HepG2 (cell line): ENCODE measurements around the gene FBXW12. TPM values are rescaled to one million over a fixed set of nuclear protein-coding genes. Genes with fewer than 3 reads are reported as not detected.

ENCODE experiments used
- ATAC-seq: fragments of 200-7000 bp; cut with Tn5 transposase; 3 replicates; pipeline ENCODE4 v1.9.1; 2020; ENCODE audit warnings: mild to moderate bottlenecking, moderate library complexity
- BruUV-seq: library from RNA; stranded (reverse); fragments of 400-500 nt; replicated peaks from 2 replicates; lab custom pipeline; 2021; lab: Mats Ljungman, UMichigan
- CTCF ChIA-PET: fragments of 300-600 bp; formaldehyde crosslinking; extraction: SDS; loops from one replicate; lab custom pipeline; 2021; ENCODE audit warnings: low total read pairs, inconsistent platforms, low intra/inter-chr PET ratio; lab: Yijun Ruan, JAX
- POLR2A ChIA-PET: fragments of 350-600 bp; sonication (Branson Sonifier 250); formaldehyde crosslinking; loops from one replicate; lab custom pipeline; 2020; ENCODE audit warnings: antibody characterized with exemption, inconsistent platforms; lab: Yijun Ruan, JAX
- DNase-seq: peaks from one replicate; pipeline ENCODE4 v3.0.0-alpha.2; 2015; ENCODE audit warnings: low spot score
- FAIRE-seq: peaks from 3 replicates; lab custom pipeline; 2011; peaks lifted over from hg19 to GRCh38; lab: Jason Lieb, UNC
- H2AFZ ChIP-seq: one replicate; pipeline ENCODE4 v1.6.1; 2011; ENCODE audit warnings: low read length, inconsistent platforms
- H3K27ac ChIP-seq: fragments of 300-600 bp; 3 replicates; pipeline ENCODE4 v1.8.0; 2011; ENCODE audit warnings: mixed run types, mild to moderate bottlenecking, mixed read lengths, low read length, inconsistent platforms; ENCODE audit not compliant: insufficient read depth; ENCODE audit errors: extremely low read length
- H3K27me3 ChIP-seq, 2 experiments: fragments of 200-600 bp in 1 of 2; 2 replicates in 1 of 2; 3 replicates in 1 of 2; pipeline versions ENCODE4 v1.6.0 to v1.8.0; 2011; ENCODE audit warnings: low read length in 2 of 2, mild to moderate bottlenecking in 2 of 2, moderate library complexity in 2 of 2, inconsistent platforms in 1 of 2; ENCODE audit not compliant: insufficient read depth in 2 of 2, control insufficient read depth in 1 of 2
- H3K36me3 ChIP-seq, 2 experiments: fragments of 200-600 bp in 1 of 2; replicated peaks in 1 of 2; 2 replicates in 1 of 2; 3 replicates in 1 of 2; pipeline versions ENCODE4 v1.5.1 to v1.8.0; 2011; ENCODE audit warnings: low read length in 2 of 2, inconsistent platforms in 1 of 2; ENCODE audit not compliant: insufficient read depth in 2 of 2, control insufficient read depth in 1 of 2
- H3K4me1 ChIP-seq: 2 replicates; pipeline ENCODE4 v1.5.1; 2012; ENCODE audit warnings: low read length, inconsistent platforms; ENCODE audit not compliant: insufficient read depth
- H3K4me2 ChIP-seq: 2 replicates; pipeline ENCODE4 v1.6.0; 2011; ENCODE audit warnings: low read depth, low read length, inconsistent platforms
- H3K4me3 ChIP-seq, 3 experiments: fragments of 200-600 bp in 1 of 3; sonication (generic), shearing (Covaris generic) in 1 of 3; replicated peaks in 1 of 3; 2 replicates each; pipeline ENCODE4 v1.5.1; 2011 to 2016; ENCODE audit warnings: low read length in 3 of 3, inconsistent platforms in 2 of 3, low read depth in 2 of 3, mild to moderate bottlenecking in 2 of 3, control low read depth in 1 of 3, mixed read lengths in 1 of 3; ENCODE audit not compliant: insufficient read depth in 1 of 3
- H3K79me2 ChIP-seq: one replicate; pipeline ENCODE4 v1.6.1; 2011; ENCODE audit warnings: low read length, inconsistent platforms; ENCODE audit not compliant: insufficient read depth
- H3K9ac ChIP-seq: 2 replicates; pipeline ENCODE4 v1.6.0; 2011; ENCODE audit warnings: mild to moderate bottlenecking, low read depth, low read length, inconsistent platforms; ENCODE audit not compliant: insufficient read depth
- H3K9me3 ChIP-seq: 2 replicates; pipeline ENCODE4 v1.5.1; 2012; ENCODE audit warnings: mild to moderate bottlenecking, low read length
- H4K20me1 ChIP-seq: 2 replicates; pipeline ENCODE4 v1.6.0; 2011; ENCODE audit warnings: inconsistent platforms, mild to moderate bottlenecking, low read length, moderate library complexity; ENCODE audit not compliant: insufficient read depth
- ARID5B ChIP-seq: IDR thresholded peaks from 2 replicates; pipeline ENCODE4 v1.4.0; 2020; ENCODE audit warnings: mild to moderate bottlenecking, missing genetic modification reagents
- ATF7-NPFF ChIP-seq: sonication (generic); formaldehyde crosslinking; IDR thresholded peaks from 2 replicates; pipeline ENCODE4 v1.8.1; 2023; ENCODE audit warnings: mild to moderate bottlenecking, low read depth, missing genetic modification reagents, moderate library complexity
- BRCA1 ChIP-seq: sonication (generic); formaldehyde crosslinking; IDR thresholded peaks from 2 replicates; pipeline ENCODE4 v1.4.0; 2020; ENCODE audit warnings: missing genetic modification reagents
- FOXP4 ChIP-seq: sonication (generic); formaldehyde crosslinking; IDR thresholded peaks from 2 replicates; pipeline ENCODE4 v1.4.0; 2020; ENCODE audit warnings: missing genetic modification reagents
- GMEB2 ChIP-seq: IDR thresholded peaks from 2 replicates; pipeline ENCODE4 v1.6.1; 2016; ENCODE audit warnings: missing biosample characterization, missing genetic modification reagents, low read depth
- NFATC3 ChIP-seq: sonication (generic); formaldehyde crosslinking; IDR thresholded peaks from 2 replicates; pipeline ENCODE4 v1.5.1; 2020; ENCODE audit warnings: mild to moderate bottlenecking, missing genetic modification reagents
- PCBP2 ChIP-seq: fragments of 200-400 bp; formaldehyde crosslinking; optimal IDR thresholded peaks from 2 replicates; pipeline ENCODE3; 2018; ENCODE audit warnings: low read length, low read depth; ENCODE audit not compliant: poor library complexity, severe bottlenecking
- REXO4 ChIP-seq: sonication (generic); formaldehyde crosslinking; IDR thresholded peaks from 2 replicates; pipeline ENCODE4 v1.8.0; 2022; ENCODE audit warnings: missing genetic modification reagents, mild to moderate bottlenecking, borderline replicate concordance
- TGIF2 ChIP-seq: IDR thresholded peaks from 2 replicates; pipeline ENCODE4 v1.6.1; 2016; ENCODE audit warnings: control low read depth, missing compliant biosample characterization
- ZNF274 ChIP-seq: sonication (generic); formaldehyde crosslinking; IDR thresholded peaks from 2 replicates; pipeline ENCODE4 v1.5.1; 2020; ENCODE audit warnings: mild to moderate bottlenecking, missing genetic modification reagents
- ZNF512 ChIP-seq: sonication (generic); formaldehyde crosslinking; IDR thresholded peaks from 2 replicates; pipeline ENCODE4 v1.4.0; 2020; ENCODE audit warnings: mild to moderate bottlenecking, missing genetic modification reagents
- ZSCAN12 ChIP-seq: sonication (generic); formaldehyde crosslinking; IDR thresholded peaks from 2 replicates; pipeline ENCODE4 v1.9.0; 2021; ENCODE audit warnings: mild to moderate bottlenecking, missing genetic modification reagents
- WGBS: methylation state at CpG from one replicate; pipeline ENCODE4 v1.1.6; 2017; ENCODE audit warnings: low lambda C conversion rate; 5-methylcytosine and 5-hydroxymethylcytosine counted together
- in situ Hi-C: cut with HindIII; loops from 2 replicates; pipeline ENCODE4 v1.10.0; 2017; ENCODE audit warnings: low pct_unique_long_range_greater_than_20kb; ENCODE audit not compliant: extremely low pct_ligation_motif_present
- intact Hi-C: fragments of 100-400 bp; cut with micrococcal nuclease; formaldehyde crosslinking; loops from one replicate; pipeline ENCODE4 v1.10.0; 2022; ENCODE audit not compliant: unreplicated experiment
- polyA plus RNA-seq, 8 experiments: library from polyadenylated mRNA; depleted of rRNA in 3 of 8; stranded (reverse) in 7 of 8; unstranded in 1 of 8; fragments of >200 nt; fragmentation: Illumina TruSeq in 4 of 8; extraction: Trizol in 4 of 8; gene quantifications; 2 replicates each; pipeline versions ENCODE4 v1.2.1 to v1.2.3, GENCODE V29; 2011 to 2016; ENCODE audit warnings: low read depth in 4 of 8, missing spikeins in 1 of 8, mixed read lengths in 1 of 8; ENCODE audit not compliant: insufficient read depth in 1 of 8
- total RNA-seq, 5 experiments: library from RNA; depleted of rRNA; stranded (reverse); fragments of >200 nt; fragmentation: Illumina TruSeq; extraction: Trizol; gene quantifications; 2 replicates each; pipeline ENCODE4 v1.2.3, GENCODE V29; 2016; ENCODE audit warnings: low read depth in 1 of 5

FBXW12 gene
- total and polyA plus RNA-seq, 2 of the 13 experiments (the other 11 are each of a cell fraction or from before 2014, with no cell fraction given) = not detected

GRCh38 chr3:48426401-48426909 lies 54.4 kb downstream of the FBXW12 start (continued):
- TF ChIP-seq GMEB2 (CRISPR knock-in tag) = no peak
- TF ChIP-seq ZSCAN12 (CRISPR knock-in tag) = no peak
- TF ChIP-seq ZNF274 (CRISPR knock-in tag) = peak; percentile 15; the same call in 1 of the 2 replicates

- no peak for ATAC-seq
- 1% methylated on average over 7 of the region's 8 CpGs for WGBS
- TF ChIP-seq BRCA1 (CRISPR knock-in tag) (no peak), ARID5B (CRISPR knock-in tag) (peak; percentile 49), TGIF2 (no peak), ATF7-NPFF (CRISPR knock-in tag) (no peak), ZNF512 (no peak), FOXP4 (CRISPR knock-in tag) (peak; percentile 17; the same call in 1 of the 2 replicates), REXO4 (CRISPR knock-in tag) (no peak), PCBP2 (no peak), NFATC3 (no peak)
Observed at GRCh38 chr3:48426944-48427629, 55.1 kb downstream of the FBXW12 start.

More at GRCh38 chr3:48426944-48427629, 55.1 kb downstream of the FBXW12 start:
- Histone ChIP-seq H3K4me2 (peak overlapping the region; percentile 100), H3K9me3 (no peaks in the 10 kb centered on the region), H3K27ac (peak overlapping the region; percentile 99), H3K4me3 (peak overlapping the region; percentile 79 to 93 (median 86)), H3K27me3 (no peaks in the 10 kb centered on the region), H2AFZ (no peak overlapping the region), H4K20me1 (peaks cover 62% of the 10 kb centered on the region), H3K79me2 (peaks cover 63% of the 10 kb centered on the region), H3K9ac (peak overlapping the region; percentile 96), H3K4me1 (peaks cover 83% of the 10 kb centered on the region), H3K36me3 (peaks cover 21 to 36% of the 10 kb centered on the region in 2 experiments; a peak in 4 of 5 replicates)
- DNase-seq (peak; percentile 78), FAIRE-seq (peak; percentile 77)
- POLR2A ChIA-PET = interaction anchor here (1.3 to 9.0 kb wide), 4 partner anchors 8 to 46 kb away, joined by 3 to 130 read pairs (median 16); partner anchors contain the start of genes CCDC51 and TMA7
- no TSS peak for BruUV-seq
- CTCF ChIA-PET = interaction anchor here (3.1 kb wide), 1 partner anchor 9 kb away, joined by 14 read pairs; no protein-coding TSS in a partner anchor
- intact Hi-C loops = no loop called here
- in situ Hi-C loops = no loop called here
